GM20000 (cell line): ENCODE results near the gene ISCA2.

ENCODE experiments used
- DNase-seq: peaks from one replicate; pipeline ENCODE4 v3.0.0; 2012; ENCODE audit warnings: low spot score
- CTCF ChIP-seq: IDR thresholded peaks from 2 replicates; pipeline ENCODE4 v1.5.1; 2012; ENCODE audit warnings: mild to moderate bottlenecking, control low read depth; ENCODE audit errors: extremely low read depth, missing control alignments

Gene ISCA2

GRCh38 chr14:74474376-74474775, 19.2 kb upstream of the ISCA2 start:
- TF ChIP-seq CTCF = no peak
- DNase-seq = no peak

GRCh38 chr14:74475678-74476077, 17.9 kb upstream of the ISCA2 start:
- DNase-seq = no peak
- no peak for TF ChIP-seq CTCF

GRCh38 chr14:74476107-74476506, 17.5 kb upstream of the ISCA2 start:
- no peak for DNase-seq
- TF ChIP-seq CTCF = no peak

GRCh38 chr14:74476607-74477006, 17.0 kb upstream of the ISCA2 start:
- DNase-seq = no peak
- no peak for TF ChIP-seq CTCF

GRCh38 chr14:74478996-74479635, 14.4 kb upstream of the ISCA2 start:
- TF ChIP-seq CTCF = no peak
- DNase-seq = no peak

- DNase-seq = no peak
These were observed 13.5 kb upstream of the ISCA2 start for GRCh38 chr14:74480046-74480445.

GRCh38 chr14:74482571-74482970, 11.0 kb upstream of the ISCA2 start:
- DNase-seq = no peak
- no peak for TF ChIP-seq CTCF

More at GRCh38 chr14:74480046-74480445, 13.5 kb upstream of the ISCA2 start:
- TF ChIP-seq CTCF = no peak
